HEK293T (cell line): ENCODE results near the gene C16orf78.

Source experiments
- BHLHE40 ChIP-seq: fragments of 450-650 bp; IDR thresholded peaks from 2 replicates; pipeline ENCODE4 v1.6.1; 2016; ENCODE audit warnings: mild to moderate bottlenecking, moderate library complexity, borderline replicate concordance
- FOXA1 ChIP-seq: fragments of 450-650 bp; IDR thresholded peaks from 2 replicates; pipeline ENCODE4 v1.6.1; 2016; ENCODE audit warnings: mild to moderate bottlenecking
- FOXK2 ChIP-seq: fragments of 450-650 bp; IDR thresholded peaks from 2 replicates; pipeline ENCODE4 v1.6.1; 2016; ENCODE audit warnings: mild to moderate bottlenecking
- FOXM1 ChIP-seq: fragments of 450-650 bp; IDR thresholded peaks from 2 replicates; pipeline ENCODE4 v1.6.1; 2017; ENCODE audit warnings: mild to moderate bottlenecking, borderline replicate concordance
- HDGF ChIP-seq: fragments of 450-650 bp; IDR thresholded peaks from 2 replicates; pipeline ENCODE4 v1.6.1; 2017; ENCODE audit warnings: antibody characterized with exemption, borderline replicate concordance
- L3MBTL2 ChIP-seq: fragments of 450-650 bp; conservative IDR thresholded peaks from 2 replicates; pipeline ENCODE4 v1.6.1; 2016; ENCODE audit warnings: mild to moderate bottlenecking
- LEF1 ChIP-seq: fragments of 450-650 bp; IDR thresholded peaks from 2 replicates; pipeline ENCODE4 v1.6.1; 2017; ENCODE audit warnings: mild to moderate bottlenecking, borderline replicate concordance
- SP1 ChIP-seq: fragments of 450-650 bp; IDR thresholded peaks from 2 replicates; pipeline ENCODE4 v1.6.1; 2017
- SUZ12 ChIP-seq: fragments of 450-650 bp; IDR thresholded peaks from 2 replicates; pipeline ENCODE4 v1.6.1; 2016; ENCODE audit warnings: mild to moderate bottlenecking
- ZNF384 ChIP-seq: fragments of 450-650 bp; IDR thresholded peaks from 2 replicates; pipeline ENCODE4 v1.6.1; 2016

DNA sequence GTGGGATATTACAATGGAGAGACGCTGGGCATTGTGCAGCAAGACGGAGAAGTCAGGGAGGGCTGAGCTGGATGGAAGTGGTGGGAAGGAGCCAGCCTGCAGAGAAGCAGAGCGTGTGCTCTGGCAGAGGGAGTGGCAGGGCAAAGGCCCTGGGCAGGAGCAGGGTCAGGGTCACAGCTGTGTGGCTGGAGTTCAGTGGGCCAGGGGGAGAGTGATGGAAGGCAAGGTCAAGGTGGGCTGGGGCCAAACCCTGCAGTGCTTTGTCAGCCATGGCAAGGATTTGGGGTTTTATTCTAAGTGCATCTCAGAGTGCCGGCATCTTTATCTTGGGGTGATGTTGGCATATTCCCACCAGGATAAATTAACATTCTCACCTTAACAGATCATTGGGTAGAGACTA lies 31.9 kb upstream of the C16orf78 start:
- TF ChIP-seq LEF1 (no peak), FOXM1 (no peak), L3MBTL2 (no peak), BHLHE40 (no peak), FOXK2 (no peak), SP1 (no peak), ZNF384 (no peak), FOXA1 (no peak), HDGF (no peak), SUZ12 (no peak)
